Testis (tissue), 3 donors: ENCODE measurements around the gene MSI2. TPM values are rescaled to one million over a fixed set of nuclear protein-coding genes. Genes with fewer than 3 reads are reported as not detected.

Experiments
- DNase-seq: peaks from one replicate; pipeline ENCODE4 v3.0.0-alpha.2; 2019
- H3K27ac ChIP-seq, 2 donors: fragments of 200-600 bp; sonication (generic); one replicate each; pipeline ENCODE4 v1.5.1; 2019
- H3K27me3 ChIP-seq: fragments of 200-600 bp; sonication (generic); one replicate; pipeline ENCODE4 v1.5.1; 2019
- H3K36me3 ChIP-seq: fragments of 200-600 bp; sonication (generic); one replicate; pipeline ENCODE4 v1.5.1; 2017; ENCODE audit warnings: low read depth; ENCODE audit errors: missing control alignments
- H3K4me1 ChIP-seq: fragments of 200-600 bp; sonication (generic); one replicate; pipeline ENCODE4 v1.5.1; 2019
- H3K4me3 ChIP-seq, 2 donors: fragments of 200-600 bp; sonication (generic); one replicate each; pipeline ENCODE4 v1.5.1; 2017 to 2019
- H3K9me3 ChIP-seq: fragments of 200-600 bp; sonication (generic); one replicate; pipeline ENCODE4 v1.5.1; 2017
- POLR2A ChIP-seq: fragments of 450-650 bp; IDR thresholded peaks from one replicate; pipeline ENCODE4 v1.6.1; 2017; ENCODE audit warnings: antibody characterized with exemption, mild to moderate bottlenecking, moderate library complexity
- WGBS, 2 donors: methylation state at CpG; one replicate each; pipeline ENCODE4 v1.1.5; 2018; 5-methylcytosine and 5-hydroxymethylcytosine counted together
- intact Hi-C: fragments of 100-400 bp; cut with DNase I; formaldehyde crosslinking; loops from one replicate; pipeline ENCODE4 v1.15.1; 2023; ENCODE audit warnings: low total_unique reads
- polyA plus RNA-seq: library from polyadenylated mRNA; stranded (reverse); fragments of 350-450 nt; fragmentation: Illumina TruSeq; extraction: RNeasy Lipid Tissue Mini Kit (QIAGEN cat#74804); gene quantifications from one replicate; pipeline ENCODE4 v1.2.3, GENCODE V29; 2014; ENCODE audit warnings: low read depth, low replicate concordance; ENCODE audit not compliant: insufficient read depth
- total RNA-seq, 2 donors: library from RNA; depleted of rRNA; stranded (reverse); fragments of >200 nt; gene quantifications; one replicate each; pipeline ENCODE4 v1.2.3, GENCODE V29; 2016
- TF ChIP-seq, protein P1 (sequence below), 3 experiments: fragments of 450-650 bp in 2 of 3; fragments of 200-600 bp in 1 of 3; sonication (generic) in 1 of 3; IDR thresholded peaks; one replicate each; pipeline ENCODE4 v1.5.1; 2016 to 2019; ENCODE audit warnings: antibody characterized with exemption in 3 of 3, mild to moderate bottlenecking in 2 of 3, moderate library complexity in 1 of 3

The MSI2 gene
- total and polyA plus RNA-seq, 3 donors from 2014 or later, result 46.5 to 106 (median 76.6) TPM

DNA sequence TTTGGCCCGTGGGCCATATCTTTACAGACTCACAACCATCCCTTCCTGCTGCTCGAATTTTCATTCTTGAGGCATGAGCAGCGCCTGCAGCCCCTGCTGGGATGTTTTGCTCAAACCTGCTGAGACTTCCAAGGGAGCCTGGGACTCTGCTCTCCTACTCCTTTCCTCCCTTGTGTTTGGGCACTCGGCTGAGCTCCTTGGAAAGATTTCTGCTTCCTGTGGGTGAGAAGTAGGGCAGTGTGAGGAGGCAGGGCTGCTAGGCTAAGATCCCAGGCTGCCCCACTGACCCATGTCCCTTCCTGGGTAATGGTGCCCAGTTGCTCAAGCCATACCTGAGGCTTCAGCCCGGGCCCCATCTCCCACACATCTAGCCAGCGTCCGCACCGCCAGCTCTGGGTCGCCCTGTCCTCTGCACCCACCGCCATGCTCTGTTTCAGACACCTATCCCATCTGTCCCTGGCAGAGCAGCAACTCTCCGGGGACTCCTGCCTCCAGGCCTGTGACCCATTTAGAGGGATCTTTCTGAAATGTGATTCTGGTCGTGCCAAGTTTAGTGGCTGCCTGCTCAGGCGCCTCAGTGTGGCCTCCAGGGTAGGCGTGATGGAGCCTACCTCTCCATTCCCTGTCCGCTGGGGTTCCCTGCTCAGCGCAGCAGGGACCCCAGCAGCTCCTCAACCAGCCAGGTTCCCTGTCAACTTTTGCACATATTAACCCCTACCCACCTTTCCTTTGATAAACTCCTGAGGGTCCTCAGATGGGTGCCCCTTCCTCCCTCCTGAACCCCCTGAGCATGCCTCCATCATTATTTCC is 298.7 kb downstream of the MSI2 start:
- Histone ChIP-seq H3K27ac (no peak overlapping the region), H3K4me1 (peaks cover 30% of the 10 kb centered on the region), H3K9me3 (no peaks in the 10 kb centered on the region), H3K27me3 (no peaks in the 10 kb centered on the region), H3K4me3 (no peak overlapping the region), H3K36me3 (no peaks in the 10 kb centered on the region)
- no peak for DNase-seq
- 85 to 91% methylated on average over 11 to 16 of the region's 16 CpGs for WGBS, 2 donors
- intact Hi-C loops, result no loop called here
- TF ChIP-seq, protein P1, sequence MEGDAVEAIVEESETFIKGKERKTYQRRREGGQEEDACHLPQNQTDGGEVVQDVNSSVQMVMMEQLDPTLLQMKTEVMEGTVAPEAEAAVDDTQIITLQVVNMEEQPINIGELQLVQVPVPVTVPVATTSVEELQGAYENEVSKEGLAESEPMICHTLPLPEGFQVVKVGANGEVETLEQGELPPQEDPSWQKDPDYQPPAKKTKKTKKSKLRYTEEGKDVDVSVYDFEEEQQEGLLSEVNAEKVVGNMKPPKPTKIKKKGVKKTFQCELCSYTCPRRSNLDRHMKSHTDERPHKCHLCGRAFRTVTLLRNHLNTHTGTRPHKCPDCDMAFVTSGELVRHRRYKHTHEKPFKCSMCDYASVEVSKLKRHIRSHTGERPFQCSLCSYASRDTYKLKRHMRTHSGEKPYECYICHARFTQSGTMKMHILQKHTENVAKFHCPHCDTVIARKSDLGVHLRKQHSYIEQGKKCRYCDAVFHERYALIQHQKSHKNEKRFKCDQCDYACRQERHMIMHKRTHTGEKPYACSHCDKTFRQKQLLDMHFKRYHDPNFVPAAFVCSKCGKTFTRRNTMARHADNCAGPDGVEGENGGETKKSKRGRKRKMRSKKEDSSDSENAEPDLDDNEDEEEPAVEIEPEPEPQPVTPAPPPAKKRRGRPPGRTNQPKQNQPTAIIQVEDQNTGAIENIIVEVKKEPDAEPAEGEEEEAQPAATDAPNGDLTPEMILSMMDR (IDR thresholded peaks at IDR 0.05), result no peak
- no peak for TF ChIP-seq POLR2A

DNA sequence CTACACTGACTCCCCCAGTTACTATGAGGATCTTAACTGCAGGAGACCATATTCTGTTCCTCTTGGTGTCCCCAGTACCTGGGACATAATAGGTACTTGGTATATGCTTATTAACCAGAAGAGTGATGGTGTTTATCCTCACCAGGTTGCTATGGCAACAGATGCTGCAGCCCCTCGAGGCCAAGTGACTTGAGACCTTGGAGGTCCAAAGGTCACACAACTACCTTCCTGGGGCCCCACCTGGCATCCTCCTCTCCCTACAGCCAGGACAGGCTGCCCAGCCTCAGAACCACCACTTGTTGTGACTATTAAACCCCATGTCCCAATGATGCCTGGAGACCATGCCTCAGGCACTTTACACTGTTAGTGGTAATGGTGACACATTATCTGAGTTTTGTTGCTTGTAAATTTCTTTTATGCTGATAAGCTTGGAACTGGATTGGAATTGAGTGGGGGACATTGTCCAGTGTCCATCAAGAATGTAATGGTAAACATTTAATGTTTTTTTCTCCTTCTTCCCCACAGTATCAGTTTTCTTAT is 299.4 kb downstream of the MSI2 start:
- Histone ChIP-seq H3K9me3 (no peaks in the 10 kb centered on the region), H3K4me3 (no peak overlapping the region), H3K27ac (no peak overlapping the region), H3K4me1 (peaks cover 23% of the 10 kb centered on the region), H3K36me3 (no peaks in the 10 kb centered on the region), H3K27me3 (no peaks in the 10 kb centered on the region)
- DNase-seq, result no peak
- TF ChIP-seq POLR2A, result no peak
- TF ChIP-seq, protein P1 (IDR thresholded peaks at IDR 0.05), result no peak
- 33 to 73% methylated on average over 1 of the region's 1 CpG for WGBS, 2 donors
- intact Hi-C loops, result no loop called here

DNA sequence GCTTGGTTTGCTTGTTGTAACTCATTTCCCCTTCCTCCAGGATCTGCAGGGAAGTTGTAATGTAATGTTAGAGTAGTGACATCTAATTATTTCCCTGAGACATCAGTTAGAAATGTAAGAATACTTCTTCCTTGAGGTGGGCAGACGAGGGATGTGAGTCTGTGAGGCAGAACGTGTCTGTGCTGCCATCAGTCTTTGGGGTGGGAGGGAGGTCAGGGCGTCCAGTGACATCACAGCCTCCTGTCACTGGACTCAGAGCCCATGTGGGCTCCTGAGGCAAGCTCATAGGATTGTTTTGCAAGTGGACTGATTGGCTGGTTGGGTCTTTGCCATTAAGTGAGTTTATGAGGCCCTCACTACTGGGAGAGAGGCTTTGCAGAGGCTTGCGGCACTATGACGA is 300.0 kb downstream of the MSI2 start:
- H3K27ac ChIP-seq, result no peak overlapping the region
- no peaks in the 10 kb centered on the region for H3K36me3 ChIP-seq
- H3K4me1 ChIP-seq, result peaks cover 18% of the 10 kb centered on the region
- DNase-seq, result no peak
- H3K4me3 ChIP-seq, result no peak overlapping the region
- H3K9me3 ChIP-seq, result no peaks in the 10 kb centered on the region
- 87 to 91% methylated on average over 5 of the region's 5 CpGs for WGBS, 2 donors
- TF ChIP-seq POLR2A, result no peak
- TF ChIP-seq, protein P1 (IDR thresholded peaks at IDR 0.05), result no peak
- H3K27me3 ChIP-seq, result no peaks in the 10 kb centered on the region
- intact Hi-C loops, result no loop called here

DNA sequence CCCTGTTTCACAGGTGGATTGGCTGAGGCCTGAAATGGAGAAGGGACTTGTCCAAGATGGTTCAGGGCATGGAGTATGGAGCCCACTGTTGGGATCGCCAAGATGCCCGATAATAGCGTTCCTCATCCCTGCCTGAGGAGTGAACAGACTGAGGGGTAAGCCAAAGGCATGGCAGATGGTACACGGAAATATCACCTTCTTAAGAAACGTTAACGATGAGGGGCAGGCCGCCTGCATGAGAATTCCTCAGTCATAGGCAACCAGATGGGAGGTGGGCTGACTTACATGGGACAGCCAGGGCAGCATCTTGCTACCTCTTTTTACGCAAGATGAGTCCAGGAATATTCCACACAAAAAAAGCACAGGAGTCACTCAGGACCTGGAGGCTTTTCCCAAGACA is 300.7 kb downstream of the MSI2 start:
- intact Hi-C loops, result no loop called here
- TF ChIP-seq, protein P1 (IDR thresholded peaks at IDR 0.05), result no peak
- no peak for TF ChIP-seq POLR2A
- H3K27me3 ChIP-seq, result no peaks in the 10 kb centered on the region
- H3K36me3 ChIP-seq, result no peaks in the 10 kb centered on the region
- H3K9me3 ChIP-seq, result no peaks in the 10 kb centered on the region
- H3K27ac ChIP-seq, result no peak overlapping the region
- no peak for DNase-seq
- no peak overlapping the region for H3K4me3 ChIP-seq
- H3K4me1 ChIP-seq, result peaks cover 17% of the 10 kb centered on the region
- 94 to 96% methylated on average over 8 of the region's 8 CpGs for WGBS, 2 donors
